Astrocyte of the spinal cord (primary cell): ENCODE measurements around the gene C4orf50.

ENCODE experiments used
- DNase-seq: peaks from one replicate; pipeline ENCODE4 v3.0.0; 2011; ENCODE audit warnings: low read depth, low spot score
- H3K4me3 ChIP-seq: 2 replicates; pipeline ENCODE4 v1.5.1; 2011; ENCODE audit warnings: low read depth, mild to moderate bottlenecking, low read length, moderate library complexity
- in situ Hi-C: cut with HindIII; loops from 2 replicates; pipeline ENCODE4 v1.10.0; 2017; ENCODE audit warnings: low sequenced_read_pairs
- TF ChIP-seq, protein P1 (sequence below): IDR thresholded peaks from 2 replicates; pipeline ENCODE4 v1.5.1; 2012; ENCODE audit warnings: low read depth, mild to moderate bottlenecking, low read length, inconsistent platforms

The C4orf50 gene

DNA sequence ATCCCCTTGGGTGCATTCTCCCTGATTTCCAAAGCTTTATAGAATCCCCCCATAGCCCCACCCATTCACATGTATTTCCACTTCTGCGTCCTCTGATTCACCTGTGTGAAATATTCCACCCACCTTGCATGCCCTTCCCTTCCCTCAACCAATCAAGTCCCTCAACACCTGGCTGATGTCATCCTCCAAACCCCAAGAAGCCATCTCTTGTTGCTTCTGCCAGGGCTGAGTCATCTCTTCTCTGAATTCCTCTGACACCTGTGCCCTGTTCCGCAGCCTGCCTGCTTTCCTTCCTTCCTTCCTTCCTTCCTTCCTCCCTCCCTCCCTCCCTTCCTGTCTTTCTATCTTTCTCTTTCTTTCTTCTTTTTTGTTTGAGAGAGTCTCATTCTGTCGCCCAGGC is 135.3 kb downstream of the C4orf50 start:
- H3K4me3 ChIP-seq: no peak overlapping the region
- DNase-seq: no peak
- TF ChIP-seq, protein P1, sequence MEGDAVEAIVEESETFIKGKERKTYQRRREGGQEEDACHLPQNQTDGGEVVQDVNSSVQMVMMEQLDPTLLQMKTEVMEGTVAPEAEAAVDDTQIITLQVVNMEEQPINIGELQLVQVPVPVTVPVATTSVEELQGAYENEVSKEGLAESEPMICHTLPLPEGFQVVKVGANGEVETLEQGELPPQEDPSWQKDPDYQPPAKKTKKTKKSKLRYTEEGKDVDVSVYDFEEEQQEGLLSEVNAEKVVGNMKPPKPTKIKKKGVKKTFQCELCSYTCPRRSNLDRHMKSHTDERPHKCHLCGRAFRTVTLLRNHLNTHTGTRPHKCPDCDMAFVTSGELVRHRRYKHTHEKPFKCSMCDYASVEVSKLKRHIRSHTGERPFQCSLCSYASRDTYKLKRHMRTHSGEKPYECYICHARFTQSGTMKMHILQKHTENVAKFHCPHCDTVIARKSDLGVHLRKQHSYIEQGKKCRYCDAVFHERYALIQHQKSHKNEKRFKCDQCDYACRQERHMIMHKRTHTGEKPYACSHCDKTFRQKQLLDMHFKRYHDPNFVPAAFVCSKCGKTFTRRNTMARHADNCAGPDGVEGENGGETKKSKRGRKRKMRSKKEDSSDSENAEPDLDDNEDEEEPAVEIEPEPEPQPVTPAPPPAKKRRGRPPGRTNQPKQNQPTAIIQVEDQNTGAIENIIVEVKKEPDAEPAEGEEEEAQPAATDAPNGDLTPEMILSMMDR: no peak
- in situ Hi-C loops: no loop called here

- no peak for DNase-seq
- TF ChIP-seq, protein P1: no peak
- in situ Hi-C loops: no loop called here
- no peak overlapping the region for H3K4me3 ChIP-seq
These were observed 136.9 kb downstream of the C4orf50 start for GRCh38 chr4:5881340-5881739.

DNA sequence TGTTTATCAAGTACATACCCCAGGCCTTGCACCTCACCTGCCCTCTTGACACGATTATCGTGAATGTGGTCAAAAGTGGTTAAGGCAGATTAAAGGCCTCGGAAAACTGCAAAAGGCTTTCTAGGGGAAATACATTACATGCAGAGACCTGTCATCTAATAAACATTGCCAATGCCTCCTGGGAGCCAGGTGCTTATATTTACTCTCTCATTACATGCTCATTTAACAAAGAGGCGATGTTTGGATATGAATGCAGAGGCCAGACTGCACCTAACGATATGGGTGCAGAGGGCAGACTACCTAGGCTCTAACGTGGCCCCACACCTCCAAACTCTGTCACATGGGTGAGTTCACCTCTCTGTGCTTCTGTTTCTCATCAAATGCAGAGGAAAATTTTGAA is 139.9 kb downstream of the C4orf50 start:
- H3K4me3 ChIP-seq: no peak overlapping the region
- TF ChIP-seq, protein P1: no peak
- in situ Hi-C loops: no loop called here
- no peak for DNase-seq

- no peak overlapping the region for H3K4me3 ChIP-seq
- TF ChIP-seq, protein P1: no peak
- in situ Hi-C loops: no loop called here
- no peak for DNase-seq
These were observed 140.8 kb downstream of the C4orf50 start for GRCh38 chr4:5877392-5877791.

DNA sequence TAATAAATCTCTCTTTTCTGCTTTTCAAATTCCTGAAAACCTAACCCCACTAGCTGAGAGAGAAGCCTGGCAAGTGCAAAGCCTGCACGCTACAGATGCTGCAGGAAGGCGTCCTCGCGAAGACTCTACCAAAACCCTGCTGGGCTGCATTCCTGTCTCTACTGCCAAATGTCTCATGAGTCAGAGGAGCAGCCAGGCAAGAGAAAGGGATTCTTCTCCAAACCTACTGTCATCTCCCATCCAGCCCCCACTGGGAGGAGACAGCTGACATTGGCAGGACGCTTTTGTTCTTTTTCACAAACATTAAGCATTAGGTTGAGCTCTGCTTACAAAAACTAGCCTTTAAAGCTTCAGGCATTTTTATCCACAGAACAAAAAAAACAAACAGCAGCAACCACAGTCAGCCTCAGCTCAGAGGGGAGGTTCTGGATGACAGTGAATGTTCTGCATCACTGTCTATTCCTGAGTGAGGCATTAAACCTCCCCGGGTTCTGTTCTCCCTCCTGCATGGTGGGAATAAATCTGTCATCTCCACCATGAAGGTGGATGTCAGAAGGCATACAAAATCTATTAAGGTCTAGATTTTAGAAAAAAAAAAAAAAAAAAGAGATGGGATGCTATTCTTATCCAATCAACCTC is 143.3 kb downstream of the C4orf50 start:
- TF ChIP-seq, protein P1: no peak
- peak; percentile 64 for DNase-seq
- no peak overlapping the region for H3K4me3 ChIP-seq
- in situ Hi-C loops: no loop called here

GRCh38 chr4:5870701-5871100 is 147.5 kb downstream of the C4orf50 start:
- DNase-seq: no peak
- in situ Hi-C loops: no loop called here
- TF ChIP-seq, protein P1: no peak
- H3K4me3 ChIP-seq: no peak overlapping the region
